ENCODE measurements around the gene FABP1.

Gene FABP1

GRCh38 chr2:88127888-88128653, at the start of gene FABP1:
TSS of gene FABP1 (minus strand) at chr2:88128062. CDS start at chr2:88128017, 45 bp downstream.
- no peak for DNase-seq (ENCODE audit: low read depth)

- no peak for DNase-seq (ENCODE audit: low read depth)
Measured at GRCh38 chr2:88177556-88177955, 49.7 kb upstream of the FABP1 start.

GRCh38 chr2:88176352-88176984, 48.6 kb upstream of the FABP1 start:
- DNase-seq (ENCODE audit: low read depth): no peak

GRCh38 chr2:88172882-88173281, 45.0 kb upstream of the FABP1 start:
- DNase-seq (ENCODE audit: low read depth): no peak

- DNase-seq (ENCODE audit: low read depth): no peak
Measured at GRCh38 chr2:88171966-88172365, 44.1 kb upstream of the FABP1 start.

- DNase-seq (ENCODE audit: low read depth): no peak
Measured at GRCh38 chr2:88170472-88170892, 42.6 kb upstream of the FABP1 start.

- DNase-seq (ENCODE audit: low read depth): no peak
Measured at GRCh38 chr2:88168386-88168785, 40.5 kb upstream of the FABP1 start.

GRCh38 chr2:88167740-88168139, 39.9 kb upstream of the FABP1 start:
- DNase-seq (ENCODE audit: low read depth): no peak

- no peak for DNase-seq (ENCODE audit: low read depth)
Measured at GRCh38 chr2:88165332-88166003, 37.6 kb upstream of the FABP1 start.

GRCh38 chr2:88161446-88162244, 33.8 kb upstream of the FABP1 start:
- DNase-seq (ENCODE audit: low read depth): no peak

GRCh38 chr2:88160517-88160916, 32.7 kb upstream of the FABP1 start:
- DNase-seq (ENCODE audit: low read depth): no peak

- DNase-seq (ENCODE audit: low read depth): peak; percentile 37
Measured at GRCh38 chr2:88159955-88160415, 32.1 kb upstream of the FABP1 start.

GRCh38 chr2:88159481-88159880, 31.6 kb upstream of the FABP1 start:
- DNase-seq (ENCODE audit: low read depth): no peak

GRCh38 chr2:88148929-88149438, 21.1 kb upstream of the FABP1 start:
- no peak for DNase-seq (ENCODE audit: low read depth)

- no peak for DNase-seq (ENCODE audit: low read depth)
Measured at GRCh38 chr2:88147145-88147544, 19.3 kb upstream of the FABP1 start.

GRCh38 chr2:88146590-88146989, 18.7 kb upstream of the FABP1 start:
- DNase-seq (ENCODE audit: low read depth): no peak

GRCh38 chr2:88144914-88145497, 17.1 kb upstream of the FABP1 start:
- no peak for DNase-seq (ENCODE audit: low read depth)

- DNase-seq (ENCODE audit: low read depth): no peak
Measured at GRCh38 chr2:88144271-88144670, 16.4 kb upstream of the FABP1 start.

GRCh38 chr2:88141952-88142351, 14.1 kb upstream of the FABP1 start:
- no peak for DNase-seq (ENCODE audit: low read depth)

GRCh38 chr2:88139804-88140203, 11.9 kb upstream of the FABP1 start:
- DNase-seq (ENCODE audit: low read depth): no peak

- no peak for DNase-seq (ENCODE audit: low read depth)
Measured at GRCh38 chr2:88139203-88139702, 11.4 kb upstream of the FABP1 start.

Data from non-pigmented ciliary epithelial cell (primary cell).